HepG2 (cell line): Measurements from ENCODE around the gene GFOD1. TPM values are rescaled to one million over a fixed set of nuclear protein-coding genes. Genes with fewer than 3 reads are reported as not detected.

Experiments
- BRCA1 ChIP-seq: sonication (generic); formaldehyde crosslinking; IDR thresholded peaks from 2 replicates; pipeline ENCODE4 v1.4.0; 2020; ENCODE audit warnings: missing genetic modification reagents
- HDAC6 ChIP-seq: fragments of 200-600 bp; sonication (generic); IDR thresholded peaks from 2 replicates; pipeline ENCODE4 v1.7.0; 2017; ENCODE audit warnings: mild to moderate bottlenecking, antibody characterized with exemption, low read length, low read depth
- MAF1 ChIP-seq: sonication (generic); formaldehyde crosslinking; IDR thresholded peaks from 2 replicates; pipeline ENCODE4 v1.5.0; 2020; ENCODE audit warnings: missing genetic modification reagents, borderline replicate concordance
- MEIS1 ChIP-seq: sonication (generic); formaldehyde crosslinking; IDR thresholded peaks from 2 replicates; pipeline ENCODE4 v1.9.0; 2021; ENCODE audit warnings: mild to moderate bottlenecking, missing genetic modification reagents, moderate library complexity, borderline replicate concordance
- SETDB1 ChIP-seq: sonication (generic); formaldehyde crosslinking; IDR thresholded peaks from 2 replicates; pipeline ENCODE4 v1.5.1; 2020; ENCODE audit warnings: missing genetic modification reagents, mild to moderate bottlenecking, borderline replicate concordance
- ZNF205 ChIP-seq: IDR thresholded peaks from 2 replicates; pipeline ENCODE4 v1.6.1; 2018; ENCODE audit warnings: missing biosample characterization, missing genetic modification reagents
- ZNF350 ChIP-seq: sonication (generic); formaldehyde crosslinking; IDR thresholded peaks from 2 replicates; pipeline ENCODE4 v1.4.0; 2020; ENCODE audit warnings: mild to moderate bottlenecking, low read depth, missing genetic modification reagents, borderline replicate concordance
- polyA plus RNA-seq, 8 experiments: library from polyadenylated mRNA; depleted of rRNA in 3 of 8; stranded (reverse) in 7 of 8; unstranded in 1 of 8; fragments of >200 nt; fragmentation: Illumina TruSeq in 4 of 8; extraction: Trizol in 4 of 8; gene quantifications; 2 replicates each; pipeline versions ENCODE4 v1.2.1 to v1.2.3, GENCODE V29; 2011 to 2016; ENCODE audit warnings: low read depth in 4 of 8, missing spikeins in 1 of 8, mixed read lengths in 1 of 8; ENCODE audit not compliant: insufficient read depth in 1 of 8
- total RNA-seq, 5 experiments: library from RNA; depleted of rRNA; stranded (reverse); fragments of >200 nt; fragmentation: Illumina TruSeq; extraction: Trizol; gene quantifications; 2 replicates each; pipeline ENCODE4 v1.2.3, GENCODE V29; 2016; ENCODE audit warnings: low read depth in 1 of 5
- TF ChIP-seq, protein P1 (sequence below): sonication (generic); formaldehyde crosslinking; IDR thresholded peaks from 2 replicates; pipeline ENCODE4 v1.5.0; 2020; ENCODE audit warnings: mild to moderate bottlenecking, missing genetic modification reagents
- TF ChIP-seq, protein P2 (sequence below): sonication (generic); formaldehyde crosslinking; IDR thresholded peaks from 2 replicates; pipeline ENCODE4 v1.5.1; 2020; ENCODE audit warnings: mild to moderate bottlenecking, missing genetic modification reagents, moderate library complexity
- TF ChIP-seq, protein P3 (sequence below): sonication (generic); formaldehyde crosslinking; IDR thresholded peaks from 2 replicates; pipeline ENCODE4 v1.4.0; 2020; ENCODE audit warnings: missing genetic modification reagents
- TF ChIP-seq, protein P4 (sequence below): sonication (generic); formaldehyde crosslinking; IDR thresholded peaks from 2 replicates; pipeline ENCODE4 v1.4.0; 2020; ENCODE audit warnings: missing genetic modification reagents, mild to moderate bottlenecking, borderline replicate concordance
- TF ChIP-seq, protein P5 (sequence below): fragments of 450-650 bp; IDR thresholded peaks from 2 replicates; pipeline ENCODE4 v1.6.1; 2017

The GFOD1 gene
- total and polyA plus RNA-seq, 2 of the 13 experiments (the other 11 are each of a cell fraction or from before 2014, with no cell fraction given): 1.9 to 6.4 TPM

DNA sequence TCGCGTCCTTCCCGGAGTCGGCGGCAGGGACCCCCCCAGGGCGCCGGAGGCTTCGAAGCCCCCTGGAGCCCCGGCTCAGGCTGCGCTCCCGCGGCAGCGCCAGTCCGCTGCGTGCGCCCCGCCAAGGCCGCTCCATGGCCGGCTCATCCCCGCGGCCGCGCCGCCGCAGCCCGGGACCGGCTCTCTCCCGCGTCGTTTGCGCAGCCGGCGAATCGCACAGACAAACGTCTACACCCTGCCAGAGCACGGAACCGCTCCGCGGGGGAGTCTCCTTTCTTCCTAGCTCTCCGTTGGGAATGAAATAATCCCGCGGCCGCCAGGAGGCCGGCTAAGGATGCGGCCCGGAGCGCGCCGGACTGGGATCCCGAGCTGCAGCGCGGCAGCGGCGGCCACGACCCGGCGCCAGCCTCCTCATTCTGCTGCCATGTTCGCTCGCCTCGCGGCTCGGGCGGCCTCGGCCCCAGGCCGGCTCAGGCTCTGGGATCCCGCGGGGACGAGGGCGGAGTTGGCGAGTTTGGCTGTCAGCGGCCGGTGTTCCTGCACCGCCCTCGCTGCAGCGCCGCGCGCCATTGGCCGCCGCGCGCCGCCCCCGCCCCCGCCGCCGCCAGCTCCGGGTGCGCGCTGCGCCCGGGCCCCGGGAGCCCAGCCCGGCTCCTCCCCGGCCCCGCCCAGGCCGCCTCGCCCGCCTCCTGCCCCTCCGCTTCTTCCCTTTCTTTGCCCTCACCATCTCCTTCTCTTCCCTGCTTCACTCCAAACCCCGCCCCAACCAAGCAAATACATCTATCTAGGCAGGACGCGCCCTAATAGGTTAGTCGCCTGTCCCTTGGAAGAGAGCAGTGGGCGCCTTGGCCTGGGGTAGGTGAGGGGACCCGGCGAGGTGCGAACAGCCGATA, at the start of gene GFOD1 (continued):
- TF ChIP-seq, protein P1, sequence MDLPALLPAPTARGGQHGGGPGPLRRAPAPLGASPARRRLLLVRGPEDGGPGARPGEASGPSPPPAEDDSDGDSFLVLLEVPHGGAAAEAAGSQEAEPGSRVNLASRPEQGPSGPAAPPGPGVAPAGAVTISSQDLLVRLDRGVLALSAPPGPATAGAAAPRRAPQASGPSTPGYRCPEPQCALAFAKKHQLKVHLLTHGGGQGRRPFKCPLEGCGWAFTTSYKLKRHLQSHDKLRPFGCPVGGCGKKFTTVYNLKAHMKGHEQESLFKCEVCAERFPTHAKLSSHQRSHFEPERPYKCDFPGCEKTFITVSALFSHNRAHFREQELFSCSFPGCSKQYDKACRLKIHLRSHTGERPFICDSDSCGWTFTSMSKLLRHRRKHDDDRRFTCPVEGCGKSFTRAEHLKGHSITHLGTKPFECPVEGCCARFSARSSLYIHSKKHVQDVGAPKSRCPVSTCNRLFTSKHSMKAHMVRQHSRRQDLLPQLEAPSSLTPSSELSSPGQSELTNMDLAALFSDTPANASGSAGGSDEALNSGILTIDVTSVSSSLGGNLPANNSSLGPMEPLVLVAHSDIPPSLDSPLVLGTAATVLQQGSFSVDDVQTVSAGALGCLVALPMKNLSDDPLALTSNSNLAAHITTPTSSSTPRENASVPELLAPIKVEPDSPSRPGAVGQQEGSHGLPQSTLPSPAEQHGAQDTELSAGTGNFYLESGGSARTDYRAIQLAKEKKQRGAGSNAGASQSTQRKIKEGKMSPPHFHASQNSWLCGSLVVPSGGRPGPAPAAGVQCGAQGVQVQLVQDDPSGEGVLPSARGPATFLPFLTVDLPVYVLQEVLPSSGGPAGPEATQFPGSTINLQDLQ: peak; percentile 68
- TF ChIP-seq SETDB1 (CRISPR knock-in tag) (no peak), BRCA1 (CRISPR knock-in tag) (no peak), HDAC6 (peak; percentile 61), ZNF350 (CRISPR knock-in tag) (peak; percentile 40; the same call in 1 of the 2 replicates), MAF1 (CRISPR knock-in tag) (no peak; the same call in 1 of the 2 replicates), ZNF205 (CRISPR knock-in tag) (0 out of 2 replicates have a peak, but pooled peaks have one; percentile 21), MEIS1 (CRISPR knock-in tag) (no peak)
- TF ChIP-seq, protein P2, sequence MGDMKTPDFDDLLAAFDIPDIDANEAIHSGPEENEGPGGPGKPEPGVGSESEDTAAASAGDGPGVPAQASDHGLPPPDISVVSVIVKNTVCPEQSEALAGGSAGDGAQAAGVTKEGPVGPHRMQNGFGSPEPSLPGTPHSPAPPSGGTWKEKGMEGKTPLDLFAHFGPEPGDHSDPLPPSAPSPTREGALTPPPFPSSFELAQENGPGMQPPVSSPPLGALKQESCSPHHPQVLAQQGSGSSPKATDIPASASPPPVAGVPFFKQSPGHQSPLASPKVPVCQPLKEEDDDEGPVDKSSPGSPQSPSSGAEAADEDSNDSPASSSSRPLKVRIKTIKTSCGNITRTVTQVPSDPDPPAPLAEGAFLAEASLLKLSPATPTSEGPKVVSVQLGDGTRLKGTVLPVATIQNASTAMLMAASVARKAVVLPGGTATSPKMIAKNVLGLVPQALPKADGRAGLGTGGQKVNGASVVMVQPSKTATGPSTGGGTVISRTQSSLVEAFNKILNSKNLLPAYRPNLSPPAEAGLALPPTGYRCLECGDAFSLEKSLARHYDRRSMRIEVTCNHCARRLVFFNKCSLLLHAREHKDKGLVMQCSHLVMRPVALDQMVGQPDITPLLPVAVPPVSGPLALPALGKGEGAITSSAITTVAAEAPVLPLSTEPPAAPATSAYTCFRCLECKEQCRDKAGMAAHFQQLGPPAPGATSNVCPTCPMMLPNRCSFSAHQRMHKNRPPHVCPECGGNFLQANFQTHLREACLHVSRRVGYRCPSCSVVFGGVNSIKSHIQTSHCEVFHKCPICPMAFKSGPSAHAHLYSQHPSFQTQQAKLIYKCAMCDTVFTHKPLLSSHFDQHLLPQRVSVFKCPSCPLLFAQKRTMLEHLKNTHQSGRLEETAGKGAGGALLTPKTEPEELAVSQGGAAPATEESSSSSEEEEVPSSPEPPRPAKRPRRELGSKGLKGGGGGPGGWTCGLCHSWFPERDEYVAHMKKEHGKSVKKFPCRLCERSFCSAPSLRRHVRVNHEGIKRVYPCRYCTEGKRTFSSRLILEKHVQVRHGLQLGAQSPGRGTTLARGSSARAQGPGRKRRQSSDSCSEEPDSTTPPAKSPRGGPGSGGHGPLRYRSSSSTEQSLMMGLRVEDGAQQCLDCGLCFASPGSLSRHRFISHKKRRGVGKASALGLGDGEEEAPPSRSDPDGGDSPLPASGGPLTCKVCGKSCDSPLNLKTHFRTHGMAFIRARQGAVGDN (CRISPR knock-in tag): peak; percentile 76
- TF ChIP-seq, protein P3, sequence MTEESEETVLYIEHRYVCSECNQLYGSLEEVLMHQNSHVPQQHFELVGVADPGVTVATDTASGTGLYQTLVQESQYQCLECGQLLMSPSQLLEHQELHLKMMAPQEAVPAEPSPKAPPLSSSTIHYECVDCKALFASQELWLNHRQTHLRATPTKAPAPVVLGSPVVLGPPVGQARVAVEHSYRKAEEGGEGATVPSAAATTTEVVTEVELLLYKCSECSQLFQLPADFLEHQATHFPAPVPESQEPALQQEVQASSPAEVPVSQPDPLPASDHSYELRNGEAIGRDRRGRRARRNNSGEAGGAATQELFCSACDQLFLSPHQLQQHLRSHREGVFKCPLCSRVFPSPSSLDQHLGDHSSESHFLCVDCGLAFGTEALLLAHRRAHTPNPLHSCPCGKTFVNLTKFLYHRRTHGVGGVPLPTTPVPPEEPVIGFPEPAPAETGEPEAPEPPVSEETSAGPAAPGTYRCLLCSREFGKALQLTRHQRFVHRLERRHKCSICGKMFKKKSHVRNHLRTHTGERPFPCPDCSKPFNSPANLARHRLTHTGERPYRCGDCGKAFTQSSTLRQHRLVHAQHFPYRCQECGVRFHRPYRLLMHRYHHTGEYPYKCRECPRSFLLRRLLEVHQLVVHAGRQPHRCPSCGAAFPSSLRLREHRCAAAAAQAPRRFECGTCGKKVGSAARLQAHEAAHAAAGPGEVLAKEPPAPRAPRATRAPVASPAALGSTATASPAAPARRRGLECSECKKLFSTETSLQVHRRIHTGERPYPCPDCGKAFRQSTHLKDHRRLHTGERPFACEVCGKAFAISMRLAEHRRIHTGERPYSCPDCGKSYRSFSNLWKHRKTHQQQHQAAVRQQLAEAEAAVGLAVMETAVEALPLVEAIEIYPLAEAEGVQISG (CRISPR knock-in tag): 0 out of 2 replicates have a peak, but pooled peaks have one; percentile 50
- TF ChIP-seq, protein P4, sequence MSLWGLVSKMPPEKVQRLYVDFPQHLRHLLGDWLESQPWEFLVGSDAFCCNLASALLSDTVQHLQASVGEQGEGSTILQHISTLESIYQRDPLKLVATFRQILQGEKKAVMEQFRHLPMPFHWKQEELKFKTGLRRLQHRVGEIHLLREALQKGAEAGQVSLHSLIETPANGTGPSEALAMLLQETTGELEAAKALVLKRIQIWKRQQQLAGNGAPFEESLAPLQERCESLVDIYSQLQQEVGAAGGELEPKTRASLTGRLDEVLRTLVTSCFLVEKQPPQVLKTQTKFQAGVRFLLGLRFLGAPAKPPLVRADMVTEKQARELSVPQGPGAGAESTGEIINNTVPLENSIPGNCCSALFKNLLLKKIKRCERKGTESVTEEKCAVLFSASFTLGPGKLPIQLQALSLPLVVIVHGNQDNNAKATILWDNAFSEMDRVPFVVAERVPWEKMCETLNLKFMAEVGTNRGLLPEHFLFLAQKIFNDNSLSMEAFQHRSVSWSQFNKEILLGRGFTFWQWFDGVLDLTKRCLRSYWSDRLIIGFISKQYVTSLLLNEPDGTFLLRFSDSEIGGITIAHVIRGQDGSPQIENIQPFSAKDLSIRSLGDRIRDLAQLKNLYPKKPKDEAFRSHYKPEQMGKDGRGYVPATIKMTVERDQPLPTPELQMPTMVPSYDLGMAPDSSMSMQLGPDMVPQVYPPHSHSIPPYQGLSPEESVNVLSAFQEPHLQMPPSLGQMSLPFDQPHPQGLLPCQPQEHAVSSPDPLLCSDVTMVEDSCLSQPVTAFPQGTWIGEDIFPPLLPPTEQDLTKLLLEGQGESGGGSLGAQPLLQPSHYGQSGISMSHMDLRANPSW: no peak
- TF ChIP-seq, protein P5, sequence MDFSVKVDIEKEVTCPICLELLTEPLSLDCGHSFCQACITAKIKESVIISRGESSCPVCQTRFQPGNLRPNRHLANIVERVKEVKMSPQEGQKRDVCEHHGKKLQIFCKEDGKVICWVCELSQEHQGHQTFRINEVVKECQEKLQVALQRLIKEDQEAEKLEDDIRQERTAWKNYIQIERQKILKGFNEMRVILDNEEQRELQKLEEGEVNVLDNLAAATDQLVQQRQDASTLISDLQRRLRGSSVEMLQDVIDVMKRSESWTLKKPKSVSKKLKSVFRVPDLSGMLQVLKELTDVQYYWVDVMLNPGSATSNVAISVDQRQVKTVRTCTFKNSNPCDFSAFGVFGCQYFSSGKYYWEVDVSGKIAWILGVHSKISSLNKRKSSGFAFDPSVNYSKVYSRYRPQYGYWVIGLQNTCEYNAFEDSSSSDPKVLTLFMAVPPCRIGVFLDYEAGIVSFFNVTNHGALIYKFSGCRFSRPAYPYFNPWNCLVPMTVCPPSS: no peak
